ENCODE data around the gene STRN.

The STRN gene

DNA sequence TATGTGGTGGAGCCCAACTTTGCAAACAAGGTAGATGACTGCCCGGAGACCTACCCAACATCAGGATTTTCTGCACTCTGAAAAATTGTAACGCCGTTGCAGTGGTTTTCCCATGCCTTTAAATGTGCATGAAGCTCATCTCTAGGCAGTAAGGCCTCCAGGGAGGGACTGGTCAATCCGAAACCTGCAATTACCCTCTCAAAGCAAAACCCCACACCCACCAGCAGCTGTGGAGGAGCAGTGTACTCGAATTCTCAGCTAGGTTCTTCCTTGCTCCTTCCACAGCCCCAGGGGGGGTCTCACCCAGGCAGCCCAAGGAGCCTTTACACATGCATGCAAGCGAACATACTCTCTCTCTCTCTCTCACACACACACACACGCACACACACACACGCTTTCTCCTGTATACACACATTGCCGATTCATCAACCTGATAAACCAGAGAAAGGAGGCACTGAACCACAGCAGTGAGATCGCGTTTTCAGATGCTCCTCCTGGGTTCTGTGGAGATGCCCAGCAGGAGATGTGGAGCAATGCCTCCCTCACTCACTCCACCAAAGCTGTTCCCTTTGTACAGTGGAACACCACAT is 160.6 kb downstream of the STRN start:
- no peaks in the 10 kb centered on the region for H3K4me1 ChIP-seq (ENCODE audit: control insufficient read depth in 5 of 5, insufficient read depth in 5 of 5, low read length in 5 of 5)
- H3K4me3 ChIP-seq (ENCODE audit: low read depth in 1 of 5, low read length in 5 of 5): no peak overlapping the region
- no peak overlapping the region for H3K27ac ChIP-seq (ENCODE audit: low read depth, low read length)
- H3K27me3 ChIP-seq (ENCODE audit: control insufficient read depth in 5 of 5, insufficient read depth in 4 of 5, low read length in 5 of 5): no peaks in the 10 kb centered on the region
- H3K36me3 ChIP-seq (ENCODE audit: control insufficient read depth in 5 of 5, insufficient read depth in 5 of 5, low read length in 5 of 5): peaks cover 0 to 5% (median 0%) of the 10 kb centered on the region in 5 donors
- H3K9me3 ChIP-seq (ENCODE audit: control insufficient read depth in 5 of 5, low read length in 5 of 5): no peaks in the 10 kb centered on the region
- H3K9ac ChIP-seq (ENCODE audit: low read length in 5 of 5): no peak overlapping the region

DNA sequence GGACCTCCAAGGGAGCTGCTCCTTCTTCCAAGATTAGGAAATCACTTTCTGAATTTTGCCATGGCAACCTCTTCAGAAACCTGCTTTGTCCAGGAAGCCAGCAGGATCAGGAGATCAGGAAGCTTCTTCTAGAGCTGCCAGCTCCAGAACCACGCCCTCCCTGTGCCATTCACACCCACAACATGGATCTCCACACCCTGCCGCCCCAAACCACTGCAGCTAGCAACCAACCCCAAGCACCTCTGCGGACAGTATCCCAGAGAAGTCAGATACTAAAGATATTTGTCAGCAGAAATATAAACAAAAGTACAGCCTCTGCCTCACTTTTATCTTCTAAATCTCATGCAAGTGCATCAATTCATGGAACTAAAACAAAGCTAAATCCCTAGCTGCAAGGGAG is 163.4 kb downstream of the STRN start:
- no peak overlapping the region for H3K9ac ChIP-seq (ENCODE audit: low read length in 5 of 5)
- H3K4me3 ChIP-seq (ENCODE audit: low read depth in 1 of 5, low read length in 5 of 5): no peak overlapping the region
- H3K36me3 ChIP-seq (ENCODE audit: control insufficient read depth in 5 of 5, insufficient read depth in 5 of 5, low read length in 5 of 5): peaks cover 0 to 5% (median 0%) of the 10 kb centered on the region in 5 donors
- no peaks in the 10 kb centered on the region for H3K9me3 ChIP-seq (ENCODE audit: control insufficient read depth in 5 of 5, low read length in 5 of 5)
- no peaks in the 10 kb centered on the region for H3K4me1 ChIP-seq (ENCODE audit: control insufficient read depth in 5 of 5, insufficient read depth in 5 of 5, low read length in 5 of 5)
- no peaks in the 10 kb centered on the region for H3K27me3 ChIP-seq (ENCODE audit: control insufficient read depth in 5 of 5, insufficient read depth in 4 of 5, low read length in 5 of 5)
- no peak overlapping the region for H3K27ac ChIP-seq (ENCODE audit: low read depth, low read length)

DNA sequence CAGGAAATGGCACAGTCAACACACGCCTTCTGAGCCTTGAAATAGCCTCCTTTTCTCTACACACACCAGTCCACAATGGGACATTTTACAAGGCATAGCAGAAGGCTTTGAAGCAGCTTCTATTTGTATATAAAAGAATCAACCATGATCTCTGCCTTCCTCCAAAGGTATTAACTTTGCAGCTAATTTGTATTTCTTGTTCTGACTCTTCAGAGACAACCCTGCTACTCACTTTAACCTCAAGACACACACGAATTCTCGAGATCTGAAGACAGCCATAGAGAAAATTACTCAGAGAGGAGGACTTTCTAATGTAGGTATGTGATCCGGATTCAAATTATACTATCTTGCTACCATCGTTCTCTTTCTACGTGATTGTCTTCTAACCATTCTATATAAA is 165.2 kb downstream of the STRN start:
- Histone ChIP-seq H3K9ac (ENCODE audit: low read length in 5 of 5) (no peak overlapping the region), H3K36me3 (ENCODE audit: control insufficient read depth in 5 of 5, insufficient read depth in 5 of 5, low read length in 5 of 5) (peaks cover 0 to 3% (median 0%) of the 10 kb centered on the region in 5 donors), H3K27me3 (ENCODE audit: control insufficient read depth in 5 of 5, insufficient read depth in 4 of 5, low read length in 5 of 5) (no peaks in the 10 kb centered on the region), H3K9me3 (ENCODE audit: control insufficient read depth in 5 of 5, low read length in 5 of 5) (no peaks in the 10 kb centered on the region), H3K4me1 (ENCODE audit: control insufficient read depth in 5 of 5, insufficient read depth in 5 of 5, low read length in 5 of 5) (no peaks in the 10 kb centered on the region), H3K27ac (ENCODE audit: low read depth, low read length) (no peak overlapping the region), H3K4me3 (ENCODE audit: low read depth in 1 of 5, low read length in 5 of 5) (no peak overlapping the region)

DNA sequence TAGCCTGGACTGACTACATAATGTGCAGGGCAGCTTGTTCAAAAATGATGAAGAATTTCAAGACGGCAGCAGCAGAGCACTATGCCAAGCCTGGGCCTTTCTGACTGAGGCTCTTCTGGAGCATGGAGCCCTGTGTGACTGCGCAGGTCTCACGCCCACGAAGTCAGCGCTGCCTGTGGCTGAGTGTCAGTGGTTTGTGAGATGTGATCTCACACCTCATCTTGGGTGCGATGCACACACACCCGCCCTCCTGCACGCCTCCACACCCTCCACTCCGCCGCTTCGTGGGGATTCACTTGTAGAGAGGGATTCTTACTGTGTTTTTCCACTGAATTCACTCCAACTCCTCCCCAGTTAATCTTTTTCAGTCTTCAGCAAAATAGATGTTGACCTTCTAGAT is 166.0 kb downstream of the STRN start:
- Histone ChIP-seq H3K4me1 (ENCODE audit: control insufficient read depth in 5 of 5, insufficient read depth in 5 of 5, low read length in 5 of 5) (no peaks in the 10 kb centered on the region), H3K27me3 (ENCODE audit: control insufficient read depth in 5 of 5, insufficient read depth in 4 of 5, low read length in 5 of 5) (no peaks in the 10 kb centered on the region), H3K9me3 (ENCODE audit: control insufficient read depth in 5 of 5, low read length in 5 of 5) (no peaks in the 10 kb centered on the region), H3K36me3 (ENCODE audit: control insufficient read depth in 5 of 5, insufficient read depth in 5 of 5, low read length in 5 of 5) (no peaks in the 10 kb centered on the region), H3K4me3 (ENCODE audit: low read depth in 1 of 5, low read length in 5 of 5) (no peak overlapping the region), H3K9ac (ENCODE audit: low read length in 5 of 5) (no peak overlapping the region), H3K27ac (ENCODE audit: low read depth, low read length) (no peak overlapping the region)

DNA sequence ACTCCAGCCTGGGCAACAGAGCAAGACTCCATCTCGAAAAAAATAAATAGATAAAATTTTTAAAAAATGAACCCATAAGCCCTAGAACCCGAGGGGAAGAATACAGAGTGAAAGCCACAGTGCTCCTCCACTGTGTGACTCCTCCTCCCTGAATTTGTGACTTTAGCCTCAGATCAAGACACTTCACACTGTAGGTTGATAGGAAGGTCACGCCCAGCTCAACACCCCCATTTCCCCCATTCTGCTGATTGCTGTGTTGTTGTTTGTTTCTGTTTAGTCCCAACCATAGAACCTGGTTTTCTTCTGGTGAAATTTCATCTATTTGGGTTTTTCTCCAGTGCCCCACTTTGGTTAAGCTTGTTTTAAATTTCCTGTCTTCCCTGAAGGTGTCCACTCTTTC is 167.6 kb downstream of the STRN start:
- H3K27ac ChIP-seq (ENCODE audit: low read depth, low read length): no peak overlapping the region

DNA sequence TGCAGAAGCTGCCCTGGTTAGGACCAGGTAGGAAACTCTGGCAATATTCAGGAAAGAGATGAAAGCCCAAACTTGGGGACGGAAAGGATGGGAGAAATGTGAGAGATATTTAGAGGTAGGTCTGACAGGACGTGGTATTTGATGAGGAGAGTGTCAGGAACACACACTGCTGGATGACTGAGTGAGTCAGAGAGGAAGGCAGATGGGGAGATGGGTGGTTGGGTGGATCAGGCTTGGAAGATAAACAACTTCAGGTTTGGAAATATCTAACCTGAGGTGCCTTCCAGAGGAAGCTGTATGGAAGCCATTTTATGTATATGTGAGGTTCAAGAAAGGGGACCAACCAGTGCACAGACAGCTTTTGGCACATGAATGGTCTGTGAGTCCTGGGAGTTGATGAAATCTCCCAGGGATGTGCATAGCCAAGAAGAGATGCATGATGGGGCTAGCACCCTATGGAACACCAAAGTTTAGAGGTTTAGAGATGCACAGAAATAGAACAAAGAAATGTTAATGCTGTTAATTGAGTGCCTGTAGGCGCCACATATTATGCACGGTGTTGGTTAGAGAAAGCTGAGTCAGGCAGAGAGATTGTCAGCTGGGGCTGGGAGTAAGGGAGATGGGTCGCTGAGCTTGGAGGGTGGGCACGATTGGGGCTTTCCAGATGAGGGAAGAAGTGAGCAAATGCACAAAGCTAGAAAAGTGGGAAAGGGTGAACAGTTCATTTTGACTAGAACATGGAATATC is 168.8 kb downstream of the STRN start:
- Histone ChIP-seq H3K27ac (ENCODE audit: low read depth, low read length) (no peak overlapping the region), H3K36me3 (ENCODE audit: control insufficient read depth in 5 of 5, insufficient read depth in 5 of 5, low read length in 5 of 5) (no peaks in the 10 kb centered on the region), H3K9ac (ENCODE audit: low read length in 5 of 5) (no peak overlapping the region), H3K4me1 (ENCODE audit: control insufficient read depth in 5 of 5, insufficient read depth in 5 of 5, low read length in 5 of 5) (no peaks in the 10 kb centered on the region), H3K4me3 (ENCODE audit: low read depth in 1 of 5, low read length in 5 of 5) (no peak overlapping the region), H3K27me3 (ENCODE audit: control insufficient read depth in 5 of 5, insufficient read depth in 4 of 5, low read length in 5 of 5) (no peaks in the 10 kb centered on the region), H3K9me3 (ENCODE audit: control insufficient read depth in 5 of 5, low read length in 5 of 5) (no peaks in the 10 kb centered on the region)

More for the DNA sequence above, 167.6 kb downstream of the STRN start:
- Histone ChIP-seq H3K4me3 (ENCODE audit: low read depth in 1 of 5, low read length in 5 of 5) (no peak overlapping the region), H3K27me3 (ENCODE audit: control insufficient read depth in 5 of 5, insufficient read depth in 4 of 5, low read length in 5 of 5) (no peaks in the 10 kb centered on the region), H3K4me1 (ENCODE audit: control insufficient read depth in 5 of 5, insufficient read depth in 5 of 5, low read length in 5 of 5) (no peaks in the 10 kb centered on the region), H3K36me3 (ENCODE audit: control insufficient read depth in 5 of 5, insufficient read depth in 5 of 5, low read length in 5 of 5) (no peaks in the 10 kb centered on the region), H3K9ac (ENCODE audit: low read length in 5 of 5) (no peak overlapping the region), H3K9me3 (ENCODE audit: control insufficient read depth in 5 of 5, low read length in 5 of 5) (no peaks in the 10 kb centered on the region)

Measured in subcutaneous abdominal adipose tissue (tissue), 5 donors.